Lower leg skin (tissue), 3 donors: Measurements from ENCODE around the gene PCA3.

ENCODE experiments used
- CTCF ChIP-seq, 3 donors: fragments of 450-650 bp; IDR thresholded peaks; one replicate each; pipeline ENCODE4 v1.5.1; 2016; ENCODE audit warnings: antibody characterized with exemption in 3 of 3, mild to moderate bottlenecking in 3 of 3, moderate library complexity in 2 of 3
- POLR2A ChIP-seq, 2 donors: fragments of 450-650 bp; IDR thresholded peaks; one replicate each; pipeline ENCODE4 v1.6.1; 2016 to 2017; ENCODE audit warnings: antibody characterized with exemption in 2 of 2, mild to moderate bottlenecking in 1 of 2, moderate library complexity in 1 of 2

GRCh38 chr9:76803083-76803482, 38.8 kb downstream of the PCA3 start:
- no peak for TF ChIP-seq CTCF (IDR thresholded peaks at IDR 0.05)
- TF ChIP-seq POLR2A (IDR thresholded peaks at IDR 0.05), result no peak
